DOHH2 (cell line): ENCODE data around the gene PDE11A.

ENCODE experiments used
- EZH2phosphoT487 ChIP-seq: fragments of 200-600 bp; sonication (generic); IDR thresholded peaks from 2 replicates; pipeline ENCODE4 v1.6.1; 2017; ENCODE audit warnings: borderline replicate concordance, mild to moderate bottlenecking, antibody characterized with exemption, low read length, moderate library complexity, mixed read lengths
- TF ChIP-seq, protein P1 (sequence below): fragments of 200-600 bp; sonication (generic); IDR thresholded peaks from one replicate; pipeline ENCODE4 v1.5.1; 2014; ENCODE audit warnings: antibody characterized with exemption, mild to moderate bottlenecking, low read depth, low read length; ENCODE audit not compliant: poor library complexity, severe bottlenecking

DNA sequence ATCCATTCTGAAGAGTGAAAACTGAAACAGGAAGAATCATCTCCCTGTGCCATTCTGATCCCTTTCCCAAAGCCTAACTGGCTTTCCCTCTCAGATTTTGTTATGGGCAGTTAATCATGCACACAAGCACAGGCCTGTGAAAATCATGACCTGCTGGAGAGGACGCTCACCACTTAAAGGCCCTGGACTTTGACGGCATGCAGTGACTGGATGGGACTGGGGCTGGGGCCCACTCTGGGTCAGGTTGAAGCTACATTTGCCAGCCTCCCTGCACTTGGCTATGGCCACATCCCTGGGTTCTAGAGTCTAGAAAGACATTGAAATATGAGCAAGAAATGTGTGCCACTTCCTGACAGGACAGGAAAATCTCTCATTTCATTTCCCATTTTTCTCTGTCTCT lies 12.9 kb downstream of the PDE11A start:
- TF ChIP-seq, protein P1, sequence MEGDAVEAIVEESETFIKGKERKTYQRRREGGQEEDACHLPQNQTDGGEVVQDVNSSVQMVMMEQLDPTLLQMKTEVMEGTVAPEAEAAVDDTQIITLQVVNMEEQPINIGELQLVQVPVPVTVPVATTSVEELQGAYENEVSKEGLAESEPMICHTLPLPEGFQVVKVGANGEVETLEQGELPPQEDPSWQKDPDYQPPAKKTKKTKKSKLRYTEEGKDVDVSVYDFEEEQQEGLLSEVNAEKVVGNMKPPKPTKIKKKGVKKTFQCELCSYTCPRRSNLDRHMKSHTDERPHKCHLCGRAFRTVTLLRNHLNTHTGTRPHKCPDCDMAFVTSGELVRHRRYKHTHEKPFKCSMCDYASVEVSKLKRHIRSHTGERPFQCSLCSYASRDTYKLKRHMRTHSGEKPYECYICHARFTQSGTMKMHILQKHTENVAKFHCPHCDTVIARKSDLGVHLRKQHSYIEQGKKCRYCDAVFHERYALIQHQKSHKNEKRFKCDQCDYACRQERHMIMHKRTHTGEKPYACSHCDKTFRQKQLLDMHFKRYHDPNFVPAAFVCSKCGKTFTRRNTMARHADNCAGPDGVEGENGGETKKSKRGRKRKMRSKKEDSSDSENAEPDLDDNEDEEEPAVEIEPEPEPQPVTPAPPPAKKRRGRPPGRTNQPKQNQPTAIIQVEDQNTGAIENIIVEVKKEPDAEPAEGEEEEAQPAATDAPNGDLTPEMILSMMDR = no peak
- TF ChIP-seq EZH2phosphoT487 = no peak
